Muscle layer of duodenum (tissue), 2 donors: Measurements from ENCODE around the gene ZNF823.
"Not testable (repeated sequence)": the region's sequence is repeated elsewhere in the genome, so short reads cannot be mapped to it uniquely, and the experiment has no call there.

Source experiments
- H3K27ac ChIP-seq: one replicate; pipeline ENCODE4 v1.7.0; 2013; ENCODE audit warnings: mild to moderate bottlenecking, low read length
- H3K27me3 ChIP-seq: one replicate; pipeline ENCODE4 v1.7.0; 2013; ENCODE audit warnings: low read depth, mild to moderate bottlenecking, control low read depth, low read length
- H3K36me3 ChIP-seq, 2 donors: one replicate each; pipeline ENCODE4 v1.7.0; 2013; ENCODE audit warnings: low read length in 2 of 2, control low read depth in 1 of 2, mild to moderate bottlenecking in 1 of 2; ENCODE audit not compliant: insufficient read depth in 2 of 2, control insufficient read depth in 1 of 2
- H3K4me1 ChIP-seq, 2 donors: one replicate each; pipeline ENCODE4 v1.7.0; 2013; ENCODE audit warnings: low read length in 2 of 2, mild to moderate bottlenecking in 2 of 2, control low read depth in 1 of 2, moderate library complexity in 1 of 2; ENCODE audit not compliant: insufficient read depth in 2 of 2, control insufficient read depth in 1 of 2
- H3K4me3 ChIP-seq, 2 donors: one replicate each; pipeline ENCODE4 v1.7.0; 2013; ENCODE audit warnings: low read length in 2 of 2, low read depth in 1 of 2, mild to moderate bottlenecking in 1 of 2
- H3K9me3 ChIP-seq, 2 donors: one replicate each; pipeline ENCODE4 v1.7.0; 2013; ENCODE audit warnings: low read length in 2 of 2, control low read depth in 1 of 2, mild to moderate bottlenecking in 1 of 2; ENCODE audit not compliant: control insufficient read depth in 1 of 2
- donor health status: healthy.

ZNF823 gene

GRCh38 chr19:11738746-11739620 is at the start of gene ZNF823:
Gene ZNF823, minus strand, starts transcription at chr19:11738946. Its CDS starts 127 bp downstream, at chr19:11738819.
- H3K4me3 ChIP-seq, result peak within 1 kb of the TSS; percentile 80 to 95
- H3K27me3 ChIP-seq, result no peaks in the 10 kb centered on the region
- peak within 1 kb of the TSS; percentile 80 for H3K27ac ChIP-seq
- peaks cover 4 to 5% of the 10 kb centered on the region in 2 donors for H3K4me1 ChIP-seq
- H3K9me3 ChIP-seq, result no peaks in the 10 kb centered on the region
- H3K36me3 ChIP-seq, result no peaks in the 10 kb centered on the region

- H3K4me1 ChIP-seq, result no peaks in the 10 kb centered on the region
- no peak overlapping the region for H3K27ac ChIP-seq
- no peak overlapping the region for H3K4me3 ChIP-seq
- H3K9me3 ChIP-seq, result peaks cover 25 to 43% of the 10 kb centered on the region in 2 donors
- H3K36me3 ChIP-seq, result peaks cover 0 to 15% of the 10 kb centered on the region in 2 donors
- no peaks in the 10 kb centered on the region for H3K27me3 ChIP-seq
Measured at GRCh38 chr19:11787536-11787935, 48.8 kb upstream of the ZNF823 start.

- peaks cover 22 to 47% of the 10 kb centered on the region in 2 donors for H3K36me3 ChIP-seq
- peaks cover 51 to 64% of the 10 kb centered on the region in 2 donors for H3K9me3 ChIP-seq
- H3K27me3 ChIP-seq, result no peaks in the 10 kb centered on the region
- H3K27ac ChIP-seq, result no peak overlapping the region
- peak overlapping the region in 1 of 2 donors; percentile 13 for H3K4me3 ChIP-seq
- H3K4me1 ChIP-seq, result no peaks in the 10 kb centered on the region
Measured at GRCh38 chr19:11784356-11784755, 45.6 kb upstream of the ZNF823 start.

GRCh38 chr19:11783767-11784166 is 45.0 kb upstream of the ZNF823 start:
- no peaks in the 10 kb centered on the region for H3K4me1 ChIP-seq
- peaks cover 25 to 53% of the 10 kb centered on the region in 2 donors for H3K36me3 ChIP-seq
- no peaks in the 10 kb centered on the region for H3K27me3 ChIP-seq
- H3K27ac ChIP-seq, result no peak overlapping the region
- H3K9me3 ChIP-seq, result peaks cover 54 to 64% of the 10 kb centered on the region in 2 donors
- peak overlapping the region in 1 of 2 donors; percentile 48 for H3K4me3 ChIP-seq

GRCh38 chr19:11781295-11782057 is 42.7 kb upstream of the ZNF823 start:
- Histone ChIP-seq H3K9me3 (peaks cover 53 to 59% of the 10 kb centered on the region in 2 donors), H3K27me3 (no peaks in the 10 kb centered on the region), H3K27ac (no peak overlapping the region), H3K36me3 (peaks cover 35 to 75% of the 10 kb centered on the region in 2 donors), H3K4me3 (peak overlapping the region; percentile 38 to 48), H3K4me1 (no peaks in the 10 kb centered on the region)

- H3K9me3 ChIP-seq, result peaks cover 52 to 54% of the 10 kb centered on the region in 2 donors
- no peaks in the 10 kb centered on the region for H3K4me1 ChIP-seq
- H3K27me3 ChIP-seq, result no peaks in the 10 kb centered on the region
- no peak overlapping the region for H3K27ac ChIP-seq
- H3K36me3 ChIP-seq, result peaks cover 35 to 75% of the 10 kb centered on the region in 2 donors
- peak overlapping the region; percentile 38 to 48 for H3K4me3 ChIP-seq
Measured at GRCh38 chr19:11780431-11781020, 41.8 kb upstream of the ZNF823 start.

- H3K9me3 ChIP-seq, result peaks cover 32 to 41% of the 10 kb centered on the region in 2 donors
- not testable (repeated sequence) for H3K4me1 ChIP-seq, H3K4me3 ChIP-seq, H3K27ac ChIP-seq, H3K27me3 ChIP-seq
- peaks cover 33 to 51% of the 10 kb centered on the region in 2 donors for H3K36me3 ChIP-seq
Measured at GRCh38 chr19:11776669-11777068, 37.9 kb upstream of the ZNF823 start.

- H3K36me3 ChIP-seq, H3K4me3 ChIP-seq, H3K27me3 ChIP-seq, H3K27ac ChIP-seq: not testable (repeated sequence)
- H3K9me3 ChIP-seq, result peaks cover 5 to 18% of the 10 kb centered on the region in 2 donors
- H3K4me1 ChIP-seq, result peaks cover 5 to 13% of the 10 kb centered on the region in 2 donors
Measured at GRCh38 chr19:11771520-11771919, 32.8 kb upstream of the ZNF823 start.

GRCh38 chr19:11769995-11770394 is 31.2 kb upstream of the ZNF823 start:
- no peak overlapping the region for H3K4me3 ChIP-seq
- peaks cover 0 to 4% of the 10 kb centered on the region in 2 donors for H3K36me3 ChIP-seq
- H3K4me1 ChIP-seq, result peaks cover 5 to 13% of the 10 kb centered on the region in 2 donors
- no peak overlapping the region for H3K27ac ChIP-seq
- no peaks in the 10 kb centered on the region for H3K27me3 ChIP-seq
- peaks cover 5 to 13% of the 10 kb centered on the region in 2 donors for H3K9me3 ChIP-seq

GRCh38 chr19:11767633-11768133 is 28.9 kb upstream of the ZNF823 start:
- H3K4me3 ChIP-seq, result peak overlapping the region; percentile 70 to 90
- H3K36me3 ChIP-seq, result peaks cover 0 to 4% of the 10 kb centered on the region in 2 donors
- peaks cover 5 to 13% of the 10 kb centered on the region in 2 donors for H3K4me1 ChIP-seq
- H3K27ac ChIP-seq, result peak overlapping the region; percentile 86
- H3K9me3 ChIP-seq, result peaks cover 0 to 4% of the 10 kb centered on the region in 2 donors
- H3K27me3 ChIP-seq, result no peaks in the 10 kb centered on the region
